ENCODE results near the gene MICU1. TPM values are rescaled to one million over a fixed set of nuclear protein-coding genes. Genes with fewer than 3 reads are reported as not detected.

Gene MICU1
- polyA plus RNA-seq, 1 donor (not counting 4 experiments of a cell fraction or from before 2014, with no cell fraction given): 19.4 TPM

- DNase-seq (ENCODE audit: low read depth, low spot score) (no peak), FAIRE-seq (no peak)
- dilution Hi-C loops (cut with MboI; ENCODE audit: extremely low pct_ligation_motif_present, low sequenced_read_pairs): no loop called here
- Histone ChIP-seq H3K4me3 (ENCODE audit: control insufficient read depth in 2 of 3, extremely low read depth in 1 of 3, insufficient read depth in 2 of 3, low read depth in 1 of 3, low read length in 3 of 3) (no peak overlapping the region), H3K79me2 (ENCODE audit: control insufficient read depth, insufficient read depth, low read length) (no peaks in the 10 kb centered on the region), H3K4me1 (ENCODE audit: control insufficient read depth, extremely low read depth, insufficient read depth, low read length) (peaks cover 3% of the 10 kb centered on the region), H3K9ac (ENCODE audit: control insufficient read depth, extremely low read depth, insufficient read depth, low read length) (no peak overlapping the region), H3K4me2 (ENCODE audit: control insufficient read depth, extremely low read depth, insufficient read depth, low read depth, low read length) (no peak overlapping the region), H3K36me3 (ENCODE audit: control insufficient read depth in 2 of 2, extremely low read depth in 1 of 2, insufficient read depth in 2 of 2, low read length in 2 of 2) (no peaks in the 10 kb centered on the region), H2AFZ (ENCODE audit: control insufficient read depth, low read length) (no peak overlapping the region), H3K9me3 (ENCODE audit: control insufficient read depth, low read depth, low read length) (no peaks in the 10 kb centered on the region), H3K27ac (ENCODE audit: control insufficient read depth, insufficient read depth, low read length) (no peak overlapping the region), H3K27me3 (ENCODE audit: control insufficient read depth, extremely low read depth, insufficient read depth, low read length) (no peaks in the 10 kb centered on the region), H3K9me1 (ENCODE audit: control insufficient read depth, extremely low read depth, insufficient read depth, low read length) (no peaks in the 10 kb centered on the region), H4K20me1 (ENCODE audit: control insufficient read depth, extremely low read depth, insufficient read depth, low read length) (no peaks in the 10 kb centered on the region)
- TF ChIP-seq EZH2 (IDR thresholded peaks at IDR 0.05; ENCODE audit: low read length) (no peak), CTCF (optimal IDR thresholded peaks at IDR 0.05 in 1 of 3, IDR thresholded peaks at IDR 0.05 in 1 of 3, conservative IDR thresholded peaks at IDR 0.05 in 1 of 3; ENCODE audit: extremely low read depth in 1 of 3, insufficient read depth in 2 of 3, low read length in 3 of 3) (no peak)
These were observed 145.0 kb downstream of the MICU1 start for GRCh38 chr10:72480861-72481260.

GRCh38 chr10:72477463-72477862 is 148.4 kb downstream of the MICU1 start:
- no peak for DNase-seq (ENCODE audit: low read depth, low spot score)
- Histone ChIP-seq H3K27me3 (ENCODE audit: control insufficient read depth, extremely low read depth, insufficient read depth, low read length) (no peaks in the 10 kb centered on the region), H3K27ac (ENCODE audit: control insufficient read depth, insufficient read depth, low read length) (no peak overlapping the region), H3K36me3 (ENCODE audit: control insufficient read depth in 2 of 2, extremely low read depth in 1 of 2, insufficient read depth in 2 of 2, low read length in 2 of 2) (peaks cover 4 to 6% of the 10 kb centered on the region in 2 experiments), H3K4me2 (ENCODE audit: control insufficient read depth, extremely low read depth, insufficient read depth, low read depth, low read length) (no peak overlapping the region), H4K20me1 (ENCODE audit: control insufficient read depth, extremely low read depth, insufficient read depth, low read length) (no peaks in the 10 kb centered on the region), H2AFZ (ENCODE audit: control insufficient read depth, low read length) (no peak overlapping the region), H3K9me3 (ENCODE audit: control insufficient read depth, low read depth, low read length) (no peaks in the 10 kb centered on the region), H3K4me3 (ENCODE audit: control insufficient read depth in 2 of 3, extremely low read depth in 1 of 3, insufficient read depth in 2 of 3, low read depth in 1 of 3, low read length in 3 of 3) (no peak overlapping the region), H3K9ac (ENCODE audit: control insufficient read depth, extremely low read depth, insufficient read depth, low read length) (no peak overlapping the region), H3K79me2 (ENCODE audit: control insufficient read depth, insufficient read depth, low read length) (no peaks in the 10 kb centered on the region), H3K4me1 (ENCODE audit: control insufficient read depth, extremely low read depth, insufficient read depth, low read length) (peaks cover 3% of the 10 kb centered on the region), H3K9me1 (ENCODE audit: control insufficient read depth, extremely low read depth, insufficient read depth, low read length) (no peaks in the 10 kb centered on the region)
- FAIRE-seq: no peak
- dilution Hi-C loops (cut with MboI; ENCODE audit: extremely low pct_ligation_motif_present, low sequenced_read_pairs): no loop called here
- no peak for TF ChIP-seq CTCF (optimal IDR thresholded peaks at IDR 0.05 in 1 of 3, IDR thresholded peaks at IDR 0.05 in 1 of 3, conservative IDR thresholded peaks at IDR 0.05 in 1 of 3; ENCODE audit: extremely low read depth in 1 of 3, insufficient read depth in 2 of 3, low read length in 3 of 3)
- TF ChIP-seq EZH2 (IDR thresholded peaks at IDR 0.05; ENCODE audit: low read length): no peak

Data from keratinocyte (primary cell).